Pericardium fibroblast (primary cell): ENCODE data around the gene MOXD1. TPM values are rescaled to one million over a fixed set of nuclear protein-coding genes. Genes with fewer than 3 reads are reported as not detected.

Experiments used
- total RNA-seq: library from RNA; depleted of rRNA; stranded (reverse); fragments of >200 nt; gene quantifications from 2 replicates; pipeline ENCODE4 v1.2.3, GENCODE V29; 2015

MOXD1 gene
- 1.4 and 27.5 TPM in 2 replicates for total RNA-seq

GRCh38 chr6:132400883-132401617, at the start of gene MOXD1:
Gene MOXD1, minus strand, starts transcription at chr6:132401475. Its CDS starts 49 bp downstream, at chr6:132401426.

Other genes with a start within 250 kb of the MOXD1 start
- gene STX7, start 111.6 kb upstream of the MOXD1 start, total RNA-seq, result 29.1 and 30.4 TPM in 2 replicates
- gene TAAR9, start 136.8 kb upstream of the MOXD1 start, total RNA-seq, result not detected in 2 replicates
- not detected in 2 replicates for gene TAAR8, start 151.2 kb upstream of the MOXD1 start, total RNA-seq
- not detected in 2 replicates for gene TAAR6, start 168.8 kb upstream of the MOXD1 start, total RNA-seq
- gene TAAR5, start 188.3 kb upstream of the MOXD1 start, total RNA-seq, result not detected in 2 replicates
- gene TAAR2, start 222.8 kb upstream of the MOXD1 start, total RNA-seq, result not detected in 2 replicates